ENCODE measurements around the gene IRX4.

Gene IRX4

GRCh38 chr5:1836891-1837880 is 45.5 kb downstream of the IRX4 start:
- DNase-seq (ENCODE audit: low read depth in 2 of 2) = no peak

GRCh38 chr5:1836176-1836890 is 46.4 kb downstream of the IRX4 start:
- no peak for DNase-seq (ENCODE audit: low read depth in 2 of 2)

- DNase-seq (ENCODE audit: low read depth in 2 of 2) = no peak
These were observed 47.3 kb downstream of the IRX4 start for GRCh38 chr5:1835431-1835830.

GRCh38 chr5:1834721-1835429 is 47.9 kb downstream of the IRX4 start:
- DNase-seq (ENCODE audit: low read depth in 2 of 2) = no peak

- DNase-seq (ENCODE audit: low read depth in 2 of 2) = no peak
These were observed 48.6 kb downstream of the IRX4 start for GRCh38 chr5:1834022-1834551.

- no peak for DNase-seq (ENCODE audit: low read depth in 2 of 2)
These were observed 49.3 kb downstream of the IRX4 start for GRCh38 chr5:1833264-1834021.

GRCh38 chr5:1832511-1833250 is 50.0 kb downstream of the IRX4 start:
- no peak for DNase-seq (ENCODE audit: low read depth in 2 of 2)

- DNase-seq (ENCODE audit: low read depth in 2 of 2) = no peak
These were observed 50.9 kb downstream of the IRX4 start for GRCh38 chr5:1831677-1832313.

- no peak for DNase-seq (ENCODE audit: low read depth in 2 of 2)
These were observed 51.5 kb downstream of the IRX4 start for GRCh38 chr5:1831257-1831656.

- no peak for DNase-seq (ENCODE audit: low read depth in 2 of 2)
These were observed 52.0 kb downstream of the IRX4 start for GRCh38 chr5:1830571-1831228.

GRCh38 chr5:1827886-1828397 is 54.8 kb downstream of the IRX4 start:
- DNase-seq (ENCODE audit: low read depth in 2 of 2) = no peak

Data from activated CD4-positive, alpha-beta T cell treated with anti-CD3 and anti-CD28 coated beads for 24 hours (primary cell).